ENCODE measurements around the gene CCDC30. TPM values are rescaled to one million over a fixed set of nuclear protein-coding genes. Genes with fewer than 3 reads are reported as not detected.

CCDC30 gene
- total RNA-seq: 1 to 10 TPM; 2.2 to 2.4 TPM

GRCh38 chr1:42462828-42463763, at the start of gene CCDC30:
TSS of gene CCDC30 (plus strand) at chr1:42463286. CDS start at chr1:42480552, 17,266 bp downstream.

GRCh38 chr1:42456010-42456753, 6.9 kb upstream of the CCDC30 start, which contains the start of the genes PPCS and ZMYND12:
TSS of gene PPCS (plus strand) at chr1:42456543. CDS start at chr1:42456566, 23 bp downstream.
TSS of gene ZMYND12 (minus strand) at chr1:42456022. CDS start at chr1:42455997, 25 bp downstream.

GRCh38 chr1:42657981-42658876, 195.1 kb downstream of the CCDC30 start, which contains the start of gene PPIH:
TSS of gene PPIH (plus strand) at chr1:42658423. CDS start at chr1:42658447, 24 bp downstream.

GRCh38 chr1:42681741-42682483, 218.8 kb downstream of the CCDC30 start, which contains the start of gene YBX1:
TSS of gene YBX1 (plus strand) at chr1:42682418. CDS start at chr1:42682566, 148 bp downstream.

Other genes starting within 250 kb of the CCDC30 start
- gene FOXJ3, start 128.1 kb upstream of the CCDC30 start, total RNA-seq: 10 to 100 TPM; 51.1 to 52.0 TPM
- 1 to 10 TPM; 1.4 to 2.0 TPM for gene RIMKLA, start 82.5 kb upstream of the CCDC30 start, total RNA-seq
- under 1 TPM; 0.79 to 0.91 TPM for gene ZMYND12, start 7.3 kb upstream of the CCDC30 start, total RNA-seq
- gene PPCS, start 6.7 kb upstream of the CCDC30 start, total RNA-seq: 10 to 100 TPM; 42.2 to 46.1 TPM
- 10 to 100 TPM; 79.6 to 82.2 TPM for gene PPIH, start 195.1 kb downstream of the CCDC30 start, total RNA-seq
- 100 to 1,000 TPM; 519 to 535 TPM for gene YBX1, start 219.1 kb downstream of the CCDC30 start, total RNA-seq